ENCODE data around the gene TNFRSF6B. TPM values are rescaled to one million over a fixed set of nuclear protein-coding genes. Genes with fewer than 3 reads are reported as not detected.
A peak's percentile ranks its signal among the peaks of the same experiment; 100 is the strongest.

TNFRSF6B gene
- 1.4 and 6.6 TPM in 2 replicates for total RNA-seq (2014; rRNA removed; shearing (Covaris generic))
- total RNA-seq (2022), result 1.0 TPM in 1 of 2 replicates, not detected in the other
- percentile 40 among the genes with signal in this experiment for Bru-seq, nascent RNA
- percentile 47 among the genes with signal in this experiment for BruChase-seq, experiment 1, labeled RNA remaining after a 6-hour chase
- percentile 45 among the genes with signal in this experiment for BruChase-seq, experiment 2, labeled RNA remaining after a 2-hour chase
- long read RNA-seq, transcript TNFRSF6B-201 (3 exons, 1,141 nt), result major isoform, 5 of 8 reads
- long read RNA-seq, partial matches to known transcripts, result 0 of 8 reads
- long read RNA-seq, other reads (novel, unspliced or antisense), result 3 of 8 reads

DNA sequence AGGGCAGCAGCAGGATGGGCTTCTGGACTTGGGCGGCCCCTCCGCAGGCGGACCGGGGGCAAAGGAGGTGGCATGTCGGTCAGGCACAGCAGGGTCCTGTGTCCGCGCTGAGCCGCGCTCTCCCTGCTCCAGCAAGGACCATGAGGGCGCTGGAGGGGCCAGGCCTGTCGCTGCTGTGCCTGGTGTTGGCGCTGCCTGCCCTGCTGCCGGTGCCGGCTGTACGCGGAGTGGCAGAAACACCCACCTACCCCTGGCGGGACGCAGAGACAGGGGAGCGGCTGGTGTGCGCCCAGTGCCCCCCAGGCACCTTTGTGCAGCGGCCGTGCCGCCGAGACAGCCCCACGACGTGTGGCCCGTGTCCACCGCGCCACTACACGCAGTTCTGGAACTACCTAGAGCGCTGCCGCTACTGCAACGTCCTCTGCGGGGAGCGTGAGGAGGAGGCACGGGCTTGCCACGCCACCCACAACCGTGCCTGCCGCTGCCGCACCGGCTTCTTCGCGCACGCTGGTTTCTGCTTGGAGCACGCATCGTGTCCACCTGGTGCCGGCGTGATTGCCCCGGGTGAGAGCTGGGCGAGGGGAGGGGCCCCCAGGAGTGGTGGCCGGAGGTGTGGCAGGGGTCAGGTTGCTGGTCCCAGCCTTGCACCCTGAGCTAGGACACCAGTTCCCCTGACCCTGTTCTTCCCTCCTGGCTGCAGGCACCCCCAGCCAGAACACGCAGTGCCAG, at the start of gene TNFRSF6B:
TNFRSF6B (plus strand) TSS at position 25 of the 729 bp plus-strand sequence; CDS start at position 141, 116 bp downstream.
- H3K79me2 ChIP-seq (ENCODE audit: insufficient read depth, low read depth, low read length), result no peaks in the 10 kb centered on the region
- TF ChIP-seq, protein P1, sequence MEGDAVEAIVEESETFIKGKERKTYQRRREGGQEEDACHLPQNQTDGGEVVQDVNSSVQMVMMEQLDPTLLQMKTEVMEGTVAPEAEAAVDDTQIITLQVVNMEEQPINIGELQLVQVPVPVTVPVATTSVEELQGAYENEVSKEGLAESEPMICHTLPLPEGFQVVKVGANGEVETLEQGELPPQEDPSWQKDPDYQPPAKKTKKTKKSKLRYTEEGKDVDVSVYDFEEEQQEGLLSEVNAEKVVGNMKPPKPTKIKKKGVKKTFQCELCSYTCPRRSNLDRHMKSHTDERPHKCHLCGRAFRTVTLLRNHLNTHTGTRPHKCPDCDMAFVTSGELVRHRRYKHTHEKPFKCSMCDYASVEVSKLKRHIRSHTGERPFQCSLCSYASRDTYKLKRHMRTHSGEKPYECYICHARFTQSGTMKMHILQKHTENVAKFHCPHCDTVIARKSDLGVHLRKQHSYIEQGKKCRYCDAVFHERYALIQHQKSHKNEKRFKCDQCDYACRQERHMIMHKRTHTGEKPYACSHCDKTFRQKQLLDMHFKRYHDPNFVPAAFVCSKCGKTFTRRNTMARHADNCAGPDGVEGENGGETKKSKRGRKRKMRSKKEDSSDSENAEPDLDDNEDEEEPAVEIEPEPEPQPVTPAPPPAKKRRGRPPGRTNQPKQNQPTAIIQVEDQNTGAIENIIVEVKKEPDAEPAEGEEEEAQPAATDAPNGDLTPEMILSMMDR (conservative IDR thresholded peaks at IDR 0.05; ENCODE audit: low read length), result no peak
- no peak for TF ChIP-seq EZH2phosphoT487 (IDR thresholded peaks at IDR 0.05; ENCODE audit: borderline replicate concordance, low read depth, low read length)
- H3K4me1 ChIP-seq (ENCODE audit: insufficient read depth, low read length, poor library complexity, severe bottlenecking), result peaks cover 9% of the 10 kb centered on the region
- DNase-seq (ENCODE audit: low spot score), result no peak
- no peak within 1 kb of the TSS for H3K4me3 ChIP-seq (ENCODE audit: low read depth, low read length, poor library complexity, severe bottlenecking)
- H3K9me3 ChIP-seq (ENCODE audit: low read length), result no peaks in the 10 kb centered on the region
- no peaks in the 10 kb centered on the region for H4K20me1 ChIP-seq (ENCODE audit: insufficient read depth, low read length)
- intact Hi-C loops (cut with micrococcal nuclease; ENCODE audit: unreplicated experiment), result no loop called here
- no peak within 1 kb of the TSS for H3K27ac ChIP-seq (ENCODE audit: low read depth, low read length, poor library complexity, severe bottlenecking)
- ChIA-PET POLR2A (no interaction called here), CTCF (ENCODE audit: unreplicated experiment) (no interaction called here)
- H2AFZ ChIP-seq (ENCODE audit: low read length), result no peak within 1 kb of the TSS
- H3K4me2 ChIP-seq (ENCODE audit: low read length), result no peak within 1 kb of the TSS
- H3K9me2 ChIP-seq (ENCODE audit: insufficient read depth, low read length), result no peaks in the 10 kb centered on the region
- BruUV-seq (replicated peaks), result no TSS peak
- H3K36me3 ChIP-seq (ENCODE audit: insufficient read depth, low read length), result peaks cover 32% of the 10 kb centered on the region

DNA sequence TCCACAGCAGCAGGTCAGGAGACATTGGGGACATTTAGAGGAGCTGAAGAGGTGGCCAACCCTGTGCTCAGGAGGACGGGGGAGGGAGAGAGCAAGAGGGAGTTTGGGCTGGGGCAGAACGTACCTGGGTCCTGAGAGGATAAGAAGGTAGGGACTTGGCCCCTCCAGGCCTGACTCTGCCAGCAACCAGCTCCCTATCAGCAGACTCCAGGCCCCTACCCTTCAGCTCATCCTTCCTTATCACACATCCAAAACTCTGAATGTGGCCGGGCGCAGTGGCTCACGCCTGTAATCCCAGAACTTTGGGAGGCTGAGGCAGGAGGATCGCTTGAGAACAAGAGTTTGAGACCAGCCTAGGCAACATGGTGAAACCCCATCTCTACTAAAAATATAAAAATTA, 48.3 kb upstream of the TNFRSF6B start:
- no peak for DNase-seq (ENCODE audit: low spot score)
- Histone ChIP-seq H3K79me2 (ENCODE audit: insufficient read depth, low read depth, low read length) (no peaks in the 10 kb centered on the region), H3K27ac (ENCODE audit: low read depth, low read length, poor library complexity, severe bottlenecking) (no peak overlapping the region), H4K20me1 (ENCODE audit: insufficient read depth, low read length) (no peaks in the 10 kb centered on the region), H3K4me1 (ENCODE audit: insufficient read depth, low read length, poor library complexity, severe bottlenecking) (peaks cover 7% of the 10 kb centered on the region), H3K4me2 (ENCODE audit: low read length) (no peak overlapping the region), H3K36me3 (ENCODE audit: insufficient read depth, low read length) (no peaks in the 10 kb centered on the region), H3K4me3 (ENCODE audit: low read depth, low read length, poor library complexity, severe bottlenecking) (no peak overlapping the region), H3K9me2 (ENCODE audit: insufficient read depth, low read length) (no peaks in the 10 kb centered on the region), H3K9me3 (ENCODE audit: low read length) (no peaks in the 10 kb centered on the region), H2AFZ (ENCODE audit: low read length) (no peak overlapping the region)
- intact Hi-C loops (cut with micrococcal nuclease; ENCODE audit: unreplicated experiment), result no loop called here
- no TSS peak for BruUV-seq (replicated peaks)
- TF ChIP-seq EZH2phosphoT487 (IDR thresholded peaks at IDR 0.05; ENCODE audit: borderline replicate concordance, low read depth, low read length), result no peak
- TF ChIP-seq, protein P1 (conservative IDR thresholded peaks at IDR 0.05; ENCODE audit: low read length), result no peak
- POLR2A ChIA-PET, result interaction anchor here (1.1 kb wide), 1 partner anchor 54 kb away, joined by 3 read pairs; no protein-coding TSS in a partner anchor
- CTCF ChIA-PET (ENCODE audit: unreplicated experiment), result no interaction called here

Data from OCI-LY7 (cell line).